Pons (tissue), 1 donor: ENCODE results near the gene DLEC1.
A peak's percentile ranks its signal among the peaks of the same experiment; 100 is the strongest.
"Not testable (repeated sequence)": the region's sequence is repeated elsewhere in the genome, so short reads cannot be mapped to it uniquely, and the experiment has no call there.

Source experiments
- DNase-seq: peaks from one replicate; pipeline ENCODE4 v3.0.0-alpha.2; 2016; ENCODE audit warnings: low spot score

The DLEC1 gene

DNA sequence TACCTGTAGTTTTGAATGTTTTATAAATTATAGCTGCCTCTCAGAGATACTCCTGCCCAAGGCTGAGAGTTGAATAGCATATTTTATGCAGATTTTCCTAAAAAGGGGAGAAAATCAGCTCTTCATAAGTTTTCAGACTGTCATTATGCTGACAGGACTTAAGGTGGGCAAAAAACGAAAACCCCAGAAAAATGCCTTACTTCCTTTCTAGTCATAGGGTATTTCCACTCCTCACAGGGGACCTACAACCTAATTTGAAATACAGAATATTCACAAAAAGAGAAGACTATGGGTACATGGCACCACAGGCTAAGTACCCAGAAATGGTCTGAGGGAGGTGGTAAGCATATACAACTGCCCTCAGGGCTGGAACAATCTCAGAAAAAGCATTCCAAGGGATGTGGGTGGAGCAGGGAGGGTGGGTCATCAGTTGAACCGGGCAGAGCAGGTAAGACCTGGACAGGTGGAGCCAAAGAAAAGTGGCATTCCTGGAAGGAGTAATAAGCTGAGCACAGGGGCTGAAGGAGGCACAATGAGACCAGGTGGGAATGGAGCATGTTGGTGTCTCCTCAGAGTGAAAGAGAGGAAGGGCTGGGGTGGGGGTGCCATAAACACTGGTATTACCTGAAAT, 115.7 kb downstream of the DLEC1 start:
- no peak for DNase-seq

DNA sequence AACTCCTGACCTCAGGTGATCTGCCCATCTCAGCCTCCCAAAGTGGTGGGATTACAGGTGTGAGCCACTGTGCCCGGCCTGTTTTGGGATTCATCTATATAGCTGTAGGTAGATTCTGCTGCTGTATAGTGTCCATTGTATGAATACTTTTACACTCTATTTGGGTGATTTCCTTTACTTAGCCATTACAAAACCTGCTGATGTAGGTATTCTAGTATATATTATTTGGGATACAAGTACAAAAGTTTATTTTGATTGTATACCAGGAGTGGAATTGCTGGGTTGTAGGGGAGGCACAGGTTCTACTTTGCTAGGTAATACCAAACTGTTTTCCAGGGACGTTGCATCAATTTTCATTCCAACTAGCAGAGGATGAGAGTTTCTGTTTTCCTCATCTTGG, 116.8 kb downstream of the DLEC1 start:
- DNase-seq, result no peak

DNA sequence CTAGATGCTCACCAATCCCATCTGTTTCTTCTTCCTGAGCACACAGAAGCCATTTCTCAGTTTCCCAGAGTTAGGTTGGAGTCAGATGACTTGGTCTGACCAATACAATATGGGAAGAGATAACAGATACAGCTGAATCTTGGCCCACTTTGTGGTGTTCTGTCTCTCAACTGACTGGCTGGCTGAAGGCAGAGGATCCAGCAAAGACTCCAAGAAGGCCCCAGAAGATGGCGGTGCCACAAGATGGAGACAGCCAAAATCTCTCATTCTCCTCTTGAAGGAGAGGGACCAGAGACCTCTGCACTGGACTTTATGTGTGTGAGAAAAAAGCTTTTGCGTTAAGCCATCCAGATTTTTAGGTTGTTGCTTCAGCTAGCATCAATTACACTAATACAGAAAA, 118.1 kb downstream of the DLEC1 start:
- DNase-seq, result no peak

DNA sequence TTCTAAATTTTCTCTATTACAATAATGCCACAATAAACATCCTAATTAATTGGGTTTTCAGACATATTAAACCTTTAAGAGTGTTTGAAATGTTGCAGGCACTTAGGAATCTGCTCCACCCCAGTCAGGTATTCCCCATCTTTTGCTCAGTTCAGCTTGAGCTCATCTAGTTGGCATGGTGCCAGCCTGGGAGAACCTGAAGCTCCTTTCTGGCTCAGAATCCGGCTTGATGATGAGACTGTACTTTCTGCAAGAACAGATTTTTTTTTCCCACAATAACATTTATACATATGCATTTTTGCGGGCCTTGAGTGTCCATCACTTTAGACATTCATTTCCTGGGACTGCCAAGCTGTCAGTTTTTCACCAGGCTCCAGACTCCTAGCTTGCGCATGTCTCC, 118.6 kb downstream of the DLEC1 start:
- no peak for DNase-seq

DNA sequence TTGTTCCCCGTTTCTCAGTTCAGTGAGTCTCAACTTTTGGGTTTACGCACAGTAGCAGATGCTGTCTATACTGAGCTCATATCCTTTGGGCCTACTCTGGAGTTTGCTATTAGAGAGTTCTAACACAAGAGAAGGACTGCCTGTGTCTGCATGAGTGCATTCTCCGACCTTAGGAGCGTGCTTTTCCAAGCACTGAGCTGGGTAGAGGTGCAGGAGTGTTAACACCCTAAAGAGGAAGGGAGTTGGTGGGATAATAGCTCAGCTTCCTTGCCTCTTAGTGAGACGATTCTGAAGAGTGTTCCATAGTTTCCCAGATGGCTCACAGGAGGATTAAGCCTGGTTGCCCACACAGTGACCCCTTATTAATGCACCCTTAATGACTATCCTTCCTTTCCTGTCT, 119.5 kb downstream of the DLEC1 start:
- DNase-seq, result no peak

DNA sequence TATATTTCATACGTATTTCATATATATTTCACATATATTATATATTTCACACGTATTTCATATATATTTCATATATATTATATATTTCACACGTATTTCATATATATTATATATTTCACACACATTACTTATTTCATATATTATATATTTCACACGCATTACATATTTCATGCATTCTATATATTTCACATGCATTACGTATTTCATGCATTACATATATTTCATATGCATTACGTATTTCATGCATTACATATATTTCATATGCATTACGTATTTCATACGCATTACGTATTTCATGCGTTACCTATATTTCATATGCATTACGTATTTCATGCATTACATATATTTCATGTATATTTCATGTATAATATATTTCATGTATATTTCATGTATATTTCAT, 121.7 kb downstream of the DLEC1 start:
- DNase-seq, result not testable (repeated sequence)

DNA sequence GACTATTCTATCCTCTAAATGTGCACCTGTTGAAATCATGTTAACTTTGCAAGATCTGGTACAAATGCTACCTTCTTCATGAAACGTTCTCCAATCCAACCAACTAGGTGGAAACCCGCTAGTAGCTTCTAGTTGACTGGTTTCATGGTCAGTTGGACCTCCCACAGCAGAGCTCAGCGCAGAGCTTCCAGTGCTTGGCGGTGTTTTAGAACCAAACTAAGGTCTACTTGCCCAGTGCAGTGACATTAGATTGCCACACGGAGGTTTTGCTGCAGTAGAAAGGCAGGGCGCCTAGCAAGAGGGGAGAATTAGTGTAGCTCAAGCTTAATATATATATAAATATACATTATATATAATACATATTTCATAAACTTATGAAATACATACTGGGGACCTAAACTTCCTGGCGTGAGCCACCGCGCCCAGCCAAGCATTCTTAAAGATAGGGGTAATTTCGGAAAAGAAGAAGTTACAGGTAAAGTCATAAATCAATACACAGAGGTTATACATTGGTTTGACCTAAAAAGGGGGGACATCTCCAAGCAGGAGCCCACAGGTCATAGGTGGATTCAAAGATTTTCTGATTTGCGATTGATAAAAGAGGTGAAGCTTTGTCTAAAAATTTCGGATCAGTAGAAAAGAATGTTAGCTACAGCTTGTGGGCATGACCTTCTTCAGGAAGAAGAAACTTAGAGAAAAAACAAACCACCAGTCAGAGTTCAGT, 124.3 kb downstream of the DLEC1 start:
- DNase-seq, result no peak

DNA sequence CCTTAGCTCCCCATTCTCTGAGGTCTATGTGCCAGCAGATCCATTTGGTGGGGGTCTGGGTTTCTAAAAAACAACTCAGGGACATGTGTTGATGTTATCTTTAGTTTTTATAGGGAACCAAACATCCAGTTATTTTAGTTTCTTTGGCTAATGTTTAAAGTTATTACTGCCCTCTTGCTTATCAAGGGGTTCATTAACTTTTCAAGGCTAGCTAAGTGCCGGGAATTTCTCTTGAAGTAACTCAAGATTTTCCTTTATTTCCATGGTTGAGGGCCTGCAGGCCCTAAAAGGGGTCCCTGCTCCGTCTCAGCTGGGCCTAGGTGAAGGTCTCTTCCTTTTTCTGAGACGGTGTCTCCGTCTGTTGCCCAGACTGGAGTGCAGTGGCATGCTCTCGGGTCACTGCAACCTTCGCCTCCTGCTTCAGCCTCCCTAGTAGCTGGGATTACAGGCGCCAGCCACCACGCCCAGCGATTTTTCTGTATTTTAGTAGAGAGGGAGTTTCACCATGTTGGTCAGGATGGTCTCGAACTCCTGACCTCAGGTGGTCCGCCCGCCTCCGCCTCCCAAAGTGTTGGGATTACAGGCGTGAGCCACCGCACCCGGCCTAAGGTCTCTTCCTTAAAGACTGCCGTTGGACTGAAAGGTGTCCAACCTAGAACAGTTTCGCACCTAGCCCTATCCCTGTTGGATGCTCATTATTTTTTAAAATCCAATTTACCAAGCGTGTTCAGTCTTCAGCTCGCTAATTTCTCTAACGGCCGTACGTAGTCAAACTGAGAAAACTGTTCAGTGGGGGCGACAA, 125.0 kb downstream of the DLEC1 start:
- no peak for DNase-seq

DNA sequence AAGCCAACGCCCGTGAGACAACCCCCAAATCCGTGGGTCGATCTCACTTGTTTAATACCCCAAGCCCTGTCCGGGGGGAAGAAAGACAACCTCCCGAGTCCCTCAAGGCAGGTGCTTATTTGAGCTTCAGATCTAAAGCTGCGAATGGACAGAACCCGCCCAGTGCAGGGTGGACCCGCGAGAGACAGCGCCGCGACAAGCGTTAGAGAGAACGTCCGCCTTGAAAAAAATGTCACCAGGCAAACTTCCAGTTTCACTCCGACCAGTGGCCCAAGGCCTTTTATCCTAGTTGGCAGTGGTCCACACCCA, 125.6 kb downstream of the DLEC1 start:
- no peak for DNase-seq

DNA sequence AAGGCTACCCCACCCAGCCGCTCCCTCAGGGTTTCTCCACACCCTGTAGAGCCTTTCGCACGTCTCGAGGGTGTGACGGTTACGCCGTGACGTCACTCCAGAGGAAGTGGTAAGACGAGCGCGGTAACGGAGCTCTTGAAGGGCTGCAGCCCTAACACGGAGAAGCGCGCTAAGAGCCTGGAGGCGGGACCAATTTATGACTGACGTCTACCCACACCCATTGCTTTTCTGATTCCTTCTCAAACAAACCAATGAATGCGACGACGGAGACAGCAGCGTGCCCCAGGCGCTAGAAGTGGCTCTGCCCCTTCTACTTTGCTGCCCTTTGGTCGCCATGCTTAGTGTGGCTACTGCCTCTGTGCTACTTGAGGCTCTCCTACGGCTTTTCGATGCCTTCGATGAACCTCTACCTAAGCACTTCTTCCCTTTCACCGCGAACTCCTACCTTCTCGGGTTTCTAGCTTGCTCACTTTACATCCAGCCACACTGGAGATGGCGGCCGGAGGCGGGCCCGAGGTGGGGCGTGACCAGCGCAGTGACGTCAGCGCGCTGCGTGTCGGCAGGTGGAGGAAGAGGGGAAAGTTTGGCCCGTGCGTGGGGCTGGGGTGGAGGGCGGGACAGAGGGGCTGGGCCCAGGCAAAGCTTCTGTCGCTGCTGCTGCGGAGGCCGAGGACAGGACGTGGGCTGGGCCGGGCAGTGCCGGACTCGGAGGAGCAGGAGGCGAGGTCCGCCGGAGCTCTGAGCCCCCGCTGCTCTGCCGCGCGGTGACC, 126.1 kb downstream of the DLEC1 start, which contains the start of gene OXSR1:
Gene OXSR1 (plus strand): TSS at position 586 of the 770 bp plus-strand sequence. CDS start 340 bp downstream, outside the sequence.
- peak; percentile 100 for DNase-seq

DNA sequence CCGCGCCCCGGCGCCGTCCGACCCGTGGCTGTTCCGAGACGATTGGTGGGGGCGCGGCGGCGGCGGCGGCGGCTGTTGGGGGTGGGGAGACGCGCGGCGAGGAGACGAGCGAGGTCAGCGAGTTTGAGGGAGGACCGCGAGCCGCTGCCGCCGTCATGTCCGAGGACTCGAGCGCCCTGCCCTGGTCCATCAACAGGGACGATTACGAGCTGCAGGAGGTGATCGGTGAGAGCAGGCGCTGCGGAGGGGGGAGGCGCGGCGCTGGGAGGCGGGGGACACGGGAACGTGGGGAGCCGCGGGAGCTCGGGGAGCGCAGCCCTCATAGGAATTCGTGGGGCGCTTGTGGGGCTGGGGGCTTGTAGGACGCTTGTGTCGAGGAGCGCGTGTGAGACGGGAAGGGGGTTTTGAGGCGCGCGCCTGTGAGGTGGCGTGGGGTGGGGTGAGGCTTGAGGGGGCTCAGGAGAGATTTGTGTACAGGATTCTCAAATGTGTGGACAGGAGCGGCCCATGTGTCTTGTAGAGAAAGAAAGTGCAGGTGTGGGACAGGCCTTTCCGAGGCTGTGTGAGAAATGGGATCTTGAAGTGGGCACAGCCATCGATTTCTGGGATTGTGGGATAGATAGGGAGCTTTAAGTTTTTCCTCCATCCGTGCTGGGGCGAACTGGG, 126.8 kb downstream of the DLEC1 start:
- DNase-seq, result no peak

DNA sequence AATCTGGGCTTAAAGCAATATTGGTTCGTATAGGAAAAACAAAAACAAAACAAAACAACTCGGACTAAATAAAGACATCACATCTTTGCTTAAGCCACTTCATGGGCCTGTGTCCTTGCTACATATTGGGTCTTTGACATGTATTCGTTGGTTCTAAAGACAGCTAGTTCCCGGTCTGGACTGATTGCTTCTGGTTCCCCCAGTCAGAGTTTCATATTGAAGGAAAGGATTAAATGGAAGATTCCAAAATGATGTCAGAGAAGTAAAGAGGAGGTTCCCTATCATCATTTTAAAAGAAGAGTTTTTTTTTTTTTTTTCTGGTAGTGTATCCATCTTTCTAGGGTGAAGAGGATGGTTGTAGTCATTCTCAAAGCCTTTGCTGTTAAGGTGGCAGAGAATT, 128.6 kb downstream of the DLEC1 start:
- no peak for DNase-seq

DNA sequence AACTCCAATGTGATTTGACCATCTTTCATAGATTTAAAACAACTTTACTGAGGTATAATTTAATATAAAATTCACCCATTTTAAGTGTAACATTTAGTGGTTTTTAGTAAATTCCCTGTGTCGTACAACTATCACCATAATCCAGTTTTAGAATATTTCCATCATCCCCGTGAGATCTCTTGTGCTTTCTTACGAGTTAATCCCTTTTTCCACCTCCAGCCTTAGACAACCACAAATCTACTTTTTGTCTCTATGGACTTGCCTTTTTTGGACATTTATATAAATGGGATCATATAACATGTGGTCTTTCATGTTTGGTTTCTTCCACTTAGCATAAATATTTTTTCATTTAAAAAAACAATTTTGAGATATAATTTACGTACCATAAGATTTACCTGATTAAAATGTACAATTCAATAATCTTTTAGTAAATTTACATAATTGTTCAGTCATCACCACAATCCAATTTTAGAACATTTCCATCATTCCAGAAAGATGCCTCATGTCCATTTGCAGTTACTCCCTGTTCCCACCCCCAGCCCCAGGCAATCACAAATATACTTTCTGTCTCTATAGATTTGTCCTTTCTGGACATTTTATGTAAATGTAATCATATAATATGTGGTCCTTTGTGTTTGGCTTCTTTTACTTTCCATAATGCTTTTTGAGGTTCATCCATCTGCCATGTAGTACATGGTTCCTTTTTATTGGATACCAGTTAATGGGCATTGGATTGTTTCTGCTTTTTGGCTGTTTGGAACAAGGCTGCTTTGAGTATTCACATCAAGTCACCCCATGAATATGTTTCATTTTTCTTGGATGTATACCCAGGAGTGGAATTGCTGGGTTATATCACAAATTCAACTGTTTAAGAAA, 129.4 kb downstream of the DLEC1 start:
- no peak for DNase-seq

DNA sequence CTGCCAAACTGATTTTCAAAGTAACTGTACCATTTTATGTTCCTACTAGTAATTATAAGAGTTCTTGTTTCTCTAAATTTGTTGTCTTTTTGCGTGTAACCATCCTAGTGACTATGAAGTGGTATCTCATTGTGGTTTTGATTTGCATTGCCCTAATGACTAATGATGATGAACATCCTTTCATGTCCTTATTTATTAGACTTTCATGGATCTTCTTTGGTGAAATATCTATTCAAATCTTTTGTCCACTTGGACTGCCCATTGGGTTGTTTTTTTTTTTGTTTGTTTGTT, 130.0 kb downstream of the DLEC1 start:
- DNase-seq, result no peak

DNA sequence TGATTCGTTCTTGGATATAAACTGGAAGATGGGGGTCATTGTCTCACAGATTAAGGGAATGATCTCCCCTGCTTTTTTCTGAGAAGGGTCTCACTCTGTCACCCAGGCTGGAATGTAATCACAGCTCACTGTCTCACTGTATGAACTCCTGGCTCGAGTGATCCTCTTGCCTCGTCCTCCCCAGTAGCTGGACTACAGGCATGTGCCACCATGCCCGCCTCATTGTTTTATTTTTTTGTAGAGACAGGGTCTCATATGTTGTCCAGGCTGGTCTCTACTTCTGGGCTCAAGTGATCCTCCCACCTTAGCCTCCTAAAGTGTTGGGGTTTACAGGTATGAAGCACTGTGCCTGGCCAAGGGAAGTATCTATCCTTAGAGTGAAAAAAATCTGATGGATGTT, 131.7 kb downstream of the DLEC1 start:
- DNase-seq, result no peak

DNA sequence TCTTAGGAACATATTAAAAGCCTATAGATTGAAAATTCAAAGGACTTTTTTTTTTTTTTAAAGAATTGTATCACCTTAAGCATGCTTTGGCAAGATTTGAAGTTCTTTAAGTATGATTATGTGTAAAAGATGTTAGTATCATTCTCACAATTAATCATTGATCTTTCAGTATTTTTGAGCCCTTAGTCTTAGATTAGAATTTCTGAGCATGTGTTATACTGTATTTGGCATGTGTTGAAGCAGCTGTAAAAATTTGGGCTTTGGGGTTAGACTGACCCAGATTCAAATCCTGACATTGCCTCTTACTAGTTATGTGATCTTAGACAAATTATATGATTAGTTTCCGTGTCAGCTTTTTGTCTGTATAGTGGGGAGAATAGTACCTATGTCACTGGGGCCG, 132.6 kb downstream of the DLEC1 start:
- no peak for DNase-seq
